Measurements from ENCODE around the gene ITPRIP.

Gene ITPRIP

GRCh38 chr10:104325436-104326435 is 12.5 kb downstream of the ITPRIP start:
- no peak for DNase-seq (ENCODE audit: low read depth)

GRCh38 chr10:104324931-104325330 is 13.3 kb downstream of the ITPRIP start:
- no peak for DNase-seq (ENCODE audit: low read depth)

GRCh38 chr10:104324221-104324686 is 14.0 kb downstream of the ITPRIP start:
- no peak for DNase-seq (ENCODE audit: low read depth)

GRCh38 chr10:104323760-104324201 is 14.5 kb downstream of the ITPRIP start:
- DNase-seq (ENCODE audit: low read depth), result no peak

GRCh38 chr10:104323085-104323484 is 15.2 kb downstream of the ITPRIP start:
- DNase-seq (ENCODE audit: low read depth), result no peak

GRCh38 chr10:104322416-104322782 is 15.9 kb downstream of the ITPRIP start:
- no peak for DNase-seq (ENCODE audit: low read depth)

- no peak for DNase-seq (ENCODE audit: low read depth)
Observed at GRCh38 chr10:104321725-104322415, 16.4 kb downstream of the ITPRIP start.

GRCh38 chr10:104321226-104321625 is 17.0 kb downstream of the ITPRIP start:
- no peak for DNase-seq (ENCODE audit: low read depth)

- no peak for DNase-seq (ENCODE audit: low read depth)
Observed at GRCh38 chr10:104318810-104319741, 19.2 kb downstream of the ITPRIP start.

- DNase-seq (ENCODE audit: low read depth), result no peak
Observed at GRCh38 chr10:104318326-104318725, 19.9 kb downstream of the ITPRIP start.

GRCh38 chr10:104317726-104318299 is 20.5 kb downstream of the ITPRIP start:
- DNase-seq (ENCODE audit: low read depth), result no peak

- no peak for DNase-seq (ENCODE audit: low read depth)
Observed at GRCh38 chr10:104317269-104317710, 21.0 kb downstream of the ITPRIP start.

- no peak for DNase-seq (ENCODE audit: low read depth)
Observed at GRCh38 chr10:104316321-104317099, 21.8 kb downstream of the ITPRIP start.

GRCh38 chr10:104315486-104315921 is 22.8 kb downstream of the ITPRIP start:
- no peak for DNase-seq (ENCODE audit: low read depth)

- no peak for DNase-seq (ENCODE audit: low read depth)
Observed at GRCh38 chr10:104314591-104315485, 23.4 kb downstream of the ITPRIP start.

GRCh38 chr10:104311184-104311720 is 27.0 kb downstream of the ITPRIP start:
- DNase-seq (ENCODE audit: low read depth), result no peak

GRCh38 chr10:104309980-104310978 is 28.0 kb downstream of the ITPRIP start:
- DNase-seq (ENCODE audit: low read depth), result no peak

- no peak for DNase-seq (ENCODE audit: low read depth)
Observed at GRCh38 chr10:104308439-104308903, 29.8 kb downstream of the ITPRIP start.
